K562 (cell line): ENCODE results near the gene PIK3R1. TPM values are rescaled to one million over a fixed set of nuclear protein-coding genes. Genes with fewer than 3 reads are reported as not detected.

ENCODE experiments used
- ARID4B ChIP-seq: sonication (generic); formaldehyde crosslinking; IDR thresholded peaks from 2 replicates; pipeline ENCODE4 v1.8.0; 2022; ENCODE audit warnings: mild to moderate bottlenecking, missing genetic modification reagents
- EGR1 ChIP-seq: fragments of 450-650 bp; conservative IDR thresholded peaks from 2 replicates; pipeline ENCODE4 v1.6.1; 2017; ENCODE audit warnings: mild to moderate bottlenecking
- GTF2B ChIP-seq: IDR thresholded peaks from 2 replicates; pipeline ENCODE4 v1.6.1; 2011; ENCODE audit not compliant: insufficient read length; ENCODE audit errors: extremely low read depth
- GTF2E2 ChIP-seq: fragments of 200-800 bp; sonication (Bioruptor generic); IDR thresholded peaks from 2 replicates; pipeline ENCODE4 v1.6.1; 2016; ENCODE audit warnings: missing genetic modification characterization, missing compliant biosample characterization
- HDAC2 ChIP-seq: fragments of 450-650 bp; IDR thresholded peaks from 2 replicates; pipeline ENCODE4 v1.6.1; 2016; ENCODE audit warnings: mild to moderate bottlenecking
- HNRNPUL1 ChIP-seq: fragments of 200-400 bp; formaldehyde crosslinking; IDR thresholded peaks from 2 replicates; pipeline ENCODE4 v1.6.1; 2017; ENCODE audit warnings: low read length
- MAFF ChIP-seq: IDR thresholded peaks from 2 replicates; pipeline ENCODE4 v1.6.1; 2012; ENCODE audit warnings: low read length, improper control_type of control experiment
- NFIC ChIP-seq: fragments of 450-650 bp; IDR thresholded peaks from 2 replicates; pipeline ENCODE4 v1.6.1; 2017; ENCODE audit warnings: mild to moderate bottlenecking, inconsistent platforms
- POLR2G ChIP-seq: fragments of 200-400 bp; formaldehyde crosslinking; IDR thresholded peaks from 2 replicates; pipeline ENCODE4 v1.6.1; 2017; ENCODE audit warnings: low read depth, mild to moderate bottlenecking, antibody characterized with exemption, low read length, moderate library complexity
- RUNX1 ChIP-seq: sonication (generic); IDR thresholded peaks from 2 replicates; pipeline ENCODE4 v1.6.1; 2016; ENCODE audit warnings: antibody characterized with exemption, low read depth
- TAL1 ChIP-seq: fragments of 450-650 bp; IDR thresholded peaks from 2 replicates; pipeline ENCODE4 v1.6.1; 2016; ENCODE audit warnings: mild to moderate bottlenecking
- TSC22D4 ChIP-seq: fragments of 450-650 bp; IDR thresholded peaks from 2 replicates; pipeline ENCODE4 v1.6.1; 2016; ENCODE audit warnings: missing genetic modification characterization, missing biosample characterization, control low read depth
- ZBTB17 ChIP-seq: fragments of 450-650 bp; formaldehyde crosslinking; IDR thresholded peaks from 2 replicates; pipeline ENCODE4 v1.4.0; 2020; ENCODE audit warnings: mild to moderate bottlenecking
- ZBTB43 ChIP-seq: sonication (generic); formaldehyde crosslinking; IDR thresholded peaks from 2 replicates; pipeline ENCODE4 v1.8.0; 2023; ENCODE audit warnings: mild to moderate bottlenecking, missing genetic modification reagents
- ZBTB49 ChIP-seq: sonication (generic); formaldehyde crosslinking; IDR thresholded peaks from 2 replicates; pipeline ENCODE4 v1.8.0; 2022; ENCODE audit warnings: missing genetic modification reagents, mild to moderate bottlenecking, borderline replicate concordance
- ZNF778 ChIP-seq: fragments of 450-650 bp; formaldehyde crosslinking; IDR thresholded peaks from 2 replicates; pipeline ENCODE4 v1.4.0; 2020; ENCODE audit warnings: mild to moderate bottlenecking, moderate library complexity
- polyA plus RNA-seq, 8 experiments: library from polyadenylated mRNA; depleted of rRNA in 4 of 8; stranded (reverse) in 5 of 8; unstranded in 3 of 8; fragments of >200 nt; fragmentation: Nextera tagmentation in 2 of 8; fragmentation: Illumina TruSeq in 1 of 8; extraction: Ambion mirVana in 2 of 8; extraction: Trizol in 1 of 8; gene quantifications; 2 replicates each; pipeline versions ENCODE4 v1.2.1 to v1.2.3, GENCODE V29; 2011 to 2014; ENCODE audit warnings: inconsistent platforms in 1 of 8, missing spikeins in 1 of 8
- total RNA-seq, 7 experiments: library from RNA; depleted of rRNA in 6 of 7; stranded (reverse); fragments of >200 nt in 6 of 7; fragmentation: Illumina TruSeq in 2 of 7; extraction: Trizol in 2 of 7; gene quantifications; 2 replicates each; pipeline versions ENCODE4 v1.2.1 to v1.2.3, GENCODE V29; 2011 to 2021; ENCODE audit warnings: low replicate concordance in 1 of 7

The PIK3R1 gene
- total and polyA plus RNA-seq, 9 of the 15 experiments (the other 6 are each of a cell fraction or from before 2014, with no cell fraction given): 1.1 to 9.7 (median 4.8) TPM

- no peak for TF ChIP-seq ZBTB49 (CRISPR knock-in tag)
- TF ChIP-seq MAFF: peak; percentile 89
- TF ChIP-seq TSC22D4 (tag): no peak
- TF ChIP-seq HDAC2: no peak
- TF ChIP-seq EGR1: no peak
- no peak for TF ChIP-seq RUNX1
- TF ChIP-seq HNRNPUL1: no peak
- TF ChIP-seq ZBTB43: no peak
- no peak for TF ChIP-seq ARID4B (CRISPR knock-in tag)
- TF ChIP-seq ZBTB17: no peak
- 0 out of 2 replicates have a peak, but pooled peaks have one; percentile 36 for TF ChIP-seq POLR2G
- no peak for TF ChIP-seq GTF2B
- TF ChIP-seq GTF2E2: no peak
- TF ChIP-seq NFIC: no peak
- no peak for TF ChIP-seq ZNF778 (CRISPR knock-in tag)
- no peak for TF ChIP-seq TAL1
Measured at GRCh38 chr5:68287976-68288706, 72.6 kb downstream of the PIK3R1 start (continued).
